HCT116 (cell line): ENCODE data around the gene TNIP1. TPM values are rescaled to one million over a fixed set of nuclear protein-coding genes. Genes with fewer than 3 reads are reported as not detected.

Experiments used
- ATAC-seq: fragments of 200-7000 bp; cut with Tn5 transposase; 2 replicates; pipeline ENCODE4 v1.9.1; 2020; ENCODE audit warnings: mild to moderate bottlenecking, moderate library complexity
- BruUV-seq: library from RNA; stranded (reverse); fragments of 400-500 nt; replicated peaks from 2 replicates; lab custom pipeline; 2021; lab: Mats Ljungman, UMichigan
- CTCF ChIA-PET: fragments of 300-600 bp; sonication (Branson Sonifier 250); formaldehyde crosslinking; loops from one replicate; lab custom pipeline; 2021; ENCODE audit warnings: antibody characterized with exemption; lab: Charles Lee
- POLR2A ChIA-PET: fragments of 300-600, 350-600 bp; sonication (Branson Sonifier 250); formaldehyde crosslinking; loops from one replicate; lab custom pipeline; 2021; ENCODE audit warnings: antibody characterized with exemption; lab: Charles Lee
- RAD21 ChIA-PET, 2 experiments: fragments of 300-600 bp; sonication (Branson Sonifier 250); formaldehyde crosslinking; loops; one replicate each; lab custom pipeline; 2023; ENCODE audit warnings: low total read pairs in 2 of 2; ENCODE audit not compliant: uncharacterized antibody in 2 of 2, unreplicated experiment in 2 of 2, low non-redundant PET in 1 of 2; lab: Charles Lee
- DNase-seq: peaks from one replicate; pipeline ENCODE4 v3.0.0-alpha.2; 2010; ENCODE audit warnings: low read depth, low spot score
- H2AFZ ChIP-seq: fragments of 200-600 bp; shearing (Covaris generic), sonication (generic); 2 replicates; pipeline ENCODE4 v1.6.1; 2017; ENCODE audit warnings: low read depth, mixed run types, mixed read lengths, antibody characterized with exemption, low read length; ENCODE audit not compliant: poor library complexity, severe bottlenecking
- H3K27ac ChIP-seq: 2 replicates; pipeline ENCODE4 v1.5.1; 2012; ENCODE audit warnings: low read depth, low read length
- H3K27me3 ChIP-seq: fragments of 200-600 bp; sonication (generic); 2 replicates; pipeline ENCODE4 v1.6.1; 2016; ENCODE audit warnings: mixed run types, low read length, mixed read lengths; ENCODE audit not compliant: insufficient read depth
- H3K36me3 ChIP-seq, 2 experiments: fragments of 200-500 bp in 1 of 2; fragments of 200-600 bp in 1 of 2; sonication (Bioruptor generic) in 1 of 2; sonication (generic) in 1 of 2; 2 replicates each; pipeline versions ENCODE4 v1.5.1 to v1.6.1; 2014 to 2016; ENCODE audit warnings: low read length in 2 of 2, inconsistent platforms in 1 of 2, mixed read lengths in 1 of 2, mixed run types in 1 of 2; ENCODE audit not compliant: insufficient read depth in 2 of 2, control insufficient read depth in 1 of 2
- H3K4me1 ChIP-seq, 2 experiments: fragments of 200-600 bp in 1 of 2; sonication (generic) in 1 of 2; 2 replicates each; pipeline versions ENCODE4 v1.5.1 to v1.6.1; 2012 to 2017; ENCODE audit warnings: low read length in 2 of 2, inconsistent platforms in 1 of 2, mild to moderate bottlenecking in 1 of 2, mixed read lengths in 1 of 2, mixed run types in 1 of 2, moderate library complexity in 1 of 2; ENCODE audit not compliant: insufficient read depth in 2 of 2, control insufficient read depth in 1 of 2
- H3K4me2 ChIP-seq: fragments of 200-600 bp; sonication (generic); 2 replicates; pipeline ENCODE4 v1.6.1; 2017; ENCODE audit warnings: mixed run types, low read length, mixed read lengths
- H3K4me3 ChIP-seq, 2 experiments: fragments of 200-600 bp in 1 of 2; sonication (generic) in 1 of 2; replicated peaks in 1 of 2; 2 replicates each; pipeline ENCODE4 v1.5.1; 2011 to 2016; ENCODE audit warnings: low read length in 2 of 2, control low read depth in 1 of 2, low read depth in 1 of 2, mild to moderate bottlenecking in 1 of 2, mixed read lengths in 1 of 2, mixed run types in 1 of 2
- H3K79me2 ChIP-seq: fragments of 200-600 bp; sonication (generic); 2 replicates; pipeline ENCODE4 v1.6.1; 2017; ENCODE audit warnings: mild to moderate bottlenecking, mixed run types, low read length, moderate library complexity, mixed read lengths; ENCODE audit not compliant: insufficient read depth
- H3K9ac ChIP-seq: fragments of 200-600 bp; sonication (generic); 2 replicates; pipeline ENCODE4 v1.6.1; 2016; ENCODE audit warnings: low read length, mixed read lengths
- H3K9me2 ChIP-seq: fragments of 200-600 bp; sonication (generic), shearing (Covaris generic); 2 replicates; pipeline ENCODE4 v1.6.1; 2017; ENCODE audit warnings: mixed run types, mild to moderate bottlenecking, moderate library complexity; ENCODE audit not compliant: insufficient read depth
- H3K9me3 ChIP-seq, 2 experiments: fragments of 200-500 bp in 1 of 2; fragments of 200-600 bp in 1 of 2; sonication (Bioruptor generic) in 1 of 2; sonication (generic) in 1 of 2; 2 replicates each; pipeline ENCODE4 v1.6.1; 2014 to 2017; ENCODE audit warnings: low read length in 2 of 2, mixed read lengths in 2 of 2, inconsistent platforms in 1 of 2, low read depth in 1 of 2, mild to moderate bottlenecking in 1 of 2, mixed run types in 1 of 2, moderate library complexity in 1 of 2; ENCODE audit not compliant: control insufficient read depth in 1 of 2, insufficient read depth in 1 of 2
- H4K20me1 ChIP-seq: fragments of 200-600 bp; sonication (generic), shearing (Covaris generic); 2 replicates; pipeline ENCODE4 v1.6.1; 2017; ENCODE audit warnings: mixed run types, mild to moderate bottlenecking, moderate library complexity; ENCODE audit not compliant: insufficient read depth
- EGR1 ChIP-seq: IDR thresholded peaks from 2 replicates; pipeline ENCODE4 v1.6.1; 2012; ENCODE audit warnings: low read depth
- ELF1 ChIP-seq: IDR thresholded peaks from 2 replicates; pipeline ENCODE4 v1.6.1; 2012; ENCODE audit warnings: low read depth, borderline replicate concordance
- EZH2 ChIP-seq: fragments of 200-600 bp; sonication (generic); IDR thresholded peaks from 2 replicates; pipeline ENCODE4 v1.6.1; 2017; ENCODE audit warnings: antibody characterized with exemption, mixed run types
- FOSL1 ChIP-seq: IDR thresholded peaks from 2 replicates; pipeline ENCODE4 v1.6.1; 2012; ENCODE audit warnings: low read depth
- JUND ChIP-seq: IDR thresholded peaks from 2 replicates; pipeline ENCODE4 v1.6.1; 2012
- RAD21 ChIP-seq: IDR thresholded peaks from 2 replicates; pipeline ENCODE4 v1.6.1; 2012; ENCODE audit warnings: low read depth, mild to moderate bottlenecking
- SP1 ChIP-seq: IDR thresholded peaks from 2 replicates; pipeline ENCODE4 v1.6.1; 2012; ENCODE audit warnings: low read depth
- SRF ChIP-seq: IDR thresholded peaks from 2 replicates; pipeline ENCODE4 v1.6.1; 2012; ENCODE audit warnings: low read depth
- TCF7L2 ChIP-seq: IDR thresholded peaks from 2 replicates; pipeline ENCODE4 v1.7.0; 2011; ENCODE audit warnings: borderline replicate concordance, inconsistent platforms; ENCODE audit not compliant: insufficient read depth, insufficient read length; ENCODE audit errors: extremely low read depth
- YY1 ChIP-seq: IDR thresholded peaks from 2 replicates; pipeline ENCODE4 v1.6.1; 2011; ENCODE audit warnings: low read length, low read depth, moderate library complexity, mild to moderate bottlenecking; ENCODE audit not compliant: insufficient replicate concordance; ENCODE audit errors: extremely low read depth
- intact Hi-C: fragments of 100-400 bp; cut with micrococcal nuclease; formaldehyde crosslinking; loops from 2 replicates; pipeline ENCODE4 v1.10.0; 2022
- total RNA-seq: library from RNA; stranded (reverse); gene quantifications from one replicate; pipeline ENCODE4 v1.2.1, GENCODE V29; 2021; ENCODE audit not compliant: unreplicated experiment
- TF ChIP-seq, protein P1 (sequence below): IDR thresholded peaks from 2 replicates; pipeline ENCODE4 v1.6.1; 2012
- TF ChIP-seq, protein P2 (sequence below): IDR thresholded peaks from 2 replicates; pipeline ENCODE4 v1.6.1; 2012; ENCODE audit warnings: low read depth
- TF ChIP-seq, protein P3 (sequence below), 3 experiments: fragments of 200-600 bp in 1 of 3; sonication (generic) in 1 of 3; IDR thresholded peaks in 2 of 3; conservative IDR thresholded peaks in 1 of 3; 2 replicates each; pipeline ENCODE4 v1.5.1; 2012 to 2017; ENCODE audit warnings: low read depth in 2 of 3, low read length in 2 of 3, antibody characterized with exemption in 1 of 3, borderline replicate concordance in 1 of 3, control low read depth in 1 of 3, mild to moderate bottlenecking in 1 of 3, mixed read lengths in 1 of 3, mixed run types in 1 of 3, moderate library complexity in 1 of 3; ENCODE audit not compliant: insufficient read depth in 1 of 3

Gene TNIP1
- total RNA-seq, 1 experiment from 2014 or later: 46.0 TPM

DNA sequence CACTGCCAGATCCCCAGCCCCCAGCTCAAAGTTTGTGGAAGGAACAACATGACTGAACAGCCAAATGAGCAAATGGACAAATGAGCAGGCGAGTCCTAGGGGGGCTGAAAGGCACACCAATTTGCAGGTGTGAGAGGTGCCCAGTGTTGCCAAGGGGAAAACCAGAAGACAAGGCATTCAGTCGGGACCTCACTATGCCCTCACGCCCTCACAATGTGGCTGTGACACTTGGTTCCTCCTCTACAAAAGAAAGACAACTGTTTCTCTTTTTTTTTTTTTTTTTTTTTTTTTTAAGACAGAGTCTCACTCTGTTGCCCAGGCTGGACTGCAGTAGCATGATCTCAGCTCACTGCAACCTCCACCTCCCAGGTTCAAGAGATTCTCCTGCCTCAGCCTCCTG lies 28.0 kb downstream of the TNIP1 start (continued):
- TF ChIP-seq RAD21: no peak
- TF ChIP-seq, protein P1, sequence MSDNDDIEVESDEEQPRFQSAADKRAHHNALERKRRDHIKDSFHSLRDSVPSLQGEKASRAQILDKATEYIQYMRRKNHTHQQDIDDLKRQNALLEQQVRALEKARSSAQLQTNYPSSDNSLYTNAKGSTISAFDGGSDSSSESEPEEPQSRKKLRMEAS: no peak
- no peak for TF ChIP-seq FOSL1
- no peak for TF ChIP-seq EZH2
- TF ChIP-seq ELF1: no peak
- no peak for TF ChIP-seq SP1

DNA sequence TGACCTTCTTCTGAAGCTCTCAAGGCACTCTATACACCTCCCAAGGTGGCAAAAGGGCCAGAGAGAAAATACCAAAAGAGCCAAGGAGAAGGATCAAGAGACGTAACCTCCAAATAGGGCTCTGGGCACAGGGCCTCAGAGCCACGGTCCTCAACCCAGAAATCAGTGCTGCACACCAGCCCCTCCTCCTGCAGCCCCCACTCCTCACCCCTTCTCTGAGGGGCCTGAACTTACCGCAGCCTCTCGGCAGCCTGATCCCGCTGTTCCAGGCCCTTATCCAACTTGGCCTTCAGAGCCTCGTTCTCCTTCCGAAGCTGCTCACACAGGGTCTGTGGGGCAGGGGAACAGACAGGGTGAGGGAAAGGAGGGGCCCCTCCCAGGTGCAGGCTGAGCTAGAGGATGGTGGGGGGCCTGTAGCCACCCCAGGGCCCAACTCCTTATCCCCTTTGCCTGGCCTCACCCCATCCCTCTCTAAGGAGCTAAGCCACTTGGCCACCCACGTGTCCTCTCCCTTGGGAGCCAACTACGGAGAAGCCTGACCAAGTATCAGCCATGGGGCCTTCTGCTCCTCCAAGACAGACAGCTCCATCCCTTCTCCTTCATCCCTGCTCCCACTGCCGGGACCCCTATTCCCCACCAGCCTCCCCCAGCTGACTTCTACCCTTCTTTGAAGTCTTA lies 28.8 kb downstream of the TNIP1 start:
- Histone ChIP-seq H3K9ac (no peak overlapping the region), H3K4me2 (no peak overlapping the region), H3K4me3 (no peak overlapping the region), H4K20me1 (no peaks in the 10 kb centered on the region), H3K9me3 (no peaks in the 10 kb centered on the region), H3K27ac (no peak overlapping the region), H3K4me1 (no peaks in the 10 kb centered on the region), H3K27me3 (no peaks in the 10 kb centered on the region), H2AFZ (no peak overlapping the region), H3K36me3 (peaks cover 0 to 3% of the 10 kb centered on the region in 2 experiments; a peak in 1 of 4 replicates), H3K79me2 (no peaks in the 10 kb centered on the region), H3K9me2 (no peaks in the 10 kb centered on the region)
- intact Hi-C loops: loop anchor here (1.0 to 2.0 kb wide), 4 partner anchors 63 to 187 kb away; partner anchors contain the start of gene ANXA6
- ChIA-PET POLR2A (interaction anchor here (0.9 to 1.0 kb wide), 2 partner anchors 13 to 64 kb away, joined by 3 read pairs; no protein-coding TSS in a partner anchor), RAD21 (interaction anchor here (0.8 to 1.7 kb wide), 4 partner anchors 50 to 172 kb away, joined by 3 to 16 read pairs (median 8); partner anchors contain the start of gene CCDC69 (in 1 of the 2)), CTCF (interaction anchor here (0.9 to 8.8 kb wide), 16 partner anchors 9 to 715 kb away, joined by 3 to 171 read pairs (median 5); no protein-coding TSS in a partner anchor)
- DNase-seq (no peak), ATAC-seq (peak; percentile 23; the same call in 1 of the 2 replicates)
- no TSS peak for BruUV-seq
- TF ChIP-seq FOSL1 (no peak), TCF7L2 (no peak), SRF (no peak), JUND (no peak), YY1 (no peak), RAD21 (no peak), EGR1 (no peak)
- TF ChIP-seq, protein P2, sequence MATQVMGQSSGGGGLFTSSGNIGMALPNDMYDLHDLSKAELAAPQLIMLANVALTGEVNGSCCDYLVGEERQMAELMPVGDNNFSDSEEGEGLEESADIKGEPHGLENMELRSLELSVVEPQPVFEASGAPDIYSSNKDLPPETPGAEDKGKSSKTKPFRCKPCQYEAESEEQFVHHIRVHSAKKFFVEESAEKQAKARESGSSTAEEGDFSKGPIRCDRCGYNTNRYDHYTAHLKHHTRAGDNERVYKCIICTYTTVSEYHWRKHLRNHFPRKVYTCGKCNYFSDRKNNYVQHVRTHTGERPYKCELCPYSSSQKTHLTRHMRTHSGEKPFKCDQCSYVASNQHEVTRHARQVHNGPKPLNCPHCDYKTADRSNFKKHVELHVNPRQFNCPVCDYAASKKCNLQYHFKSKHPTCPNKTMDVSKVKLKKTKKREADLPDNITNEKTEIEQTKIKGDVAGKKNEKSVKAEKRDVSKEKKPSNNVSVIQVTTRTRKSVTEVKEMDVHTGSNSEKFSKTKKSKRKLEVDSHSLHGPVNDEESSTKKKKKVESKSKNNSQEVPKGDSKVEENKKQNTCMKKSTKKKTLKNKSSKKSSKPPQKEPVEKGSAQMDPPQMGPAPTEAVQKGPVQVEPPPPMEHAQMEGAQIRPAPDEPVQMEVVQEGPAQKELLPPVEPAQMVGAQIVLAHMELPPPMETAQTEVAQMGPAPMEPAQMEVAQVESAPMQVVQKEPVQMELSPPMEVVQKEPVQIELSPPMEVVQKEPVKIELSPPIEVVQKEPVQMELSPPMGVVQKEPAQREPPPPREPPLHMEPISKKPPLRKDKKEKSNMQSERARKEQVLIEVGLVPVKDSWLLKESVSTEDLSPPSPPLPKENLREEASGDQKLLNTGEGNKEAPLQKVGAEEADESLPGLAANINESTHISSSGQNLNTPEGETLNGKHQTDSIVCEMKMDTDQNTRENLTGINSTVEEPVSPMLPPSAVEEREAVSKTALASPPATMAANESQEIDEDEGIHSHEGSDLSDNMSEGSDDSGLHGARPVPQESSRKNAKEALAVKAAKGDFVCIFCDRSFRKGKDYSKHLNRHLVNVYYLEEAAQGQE: no peak
- TF ChIP-seq, protein P3, sequence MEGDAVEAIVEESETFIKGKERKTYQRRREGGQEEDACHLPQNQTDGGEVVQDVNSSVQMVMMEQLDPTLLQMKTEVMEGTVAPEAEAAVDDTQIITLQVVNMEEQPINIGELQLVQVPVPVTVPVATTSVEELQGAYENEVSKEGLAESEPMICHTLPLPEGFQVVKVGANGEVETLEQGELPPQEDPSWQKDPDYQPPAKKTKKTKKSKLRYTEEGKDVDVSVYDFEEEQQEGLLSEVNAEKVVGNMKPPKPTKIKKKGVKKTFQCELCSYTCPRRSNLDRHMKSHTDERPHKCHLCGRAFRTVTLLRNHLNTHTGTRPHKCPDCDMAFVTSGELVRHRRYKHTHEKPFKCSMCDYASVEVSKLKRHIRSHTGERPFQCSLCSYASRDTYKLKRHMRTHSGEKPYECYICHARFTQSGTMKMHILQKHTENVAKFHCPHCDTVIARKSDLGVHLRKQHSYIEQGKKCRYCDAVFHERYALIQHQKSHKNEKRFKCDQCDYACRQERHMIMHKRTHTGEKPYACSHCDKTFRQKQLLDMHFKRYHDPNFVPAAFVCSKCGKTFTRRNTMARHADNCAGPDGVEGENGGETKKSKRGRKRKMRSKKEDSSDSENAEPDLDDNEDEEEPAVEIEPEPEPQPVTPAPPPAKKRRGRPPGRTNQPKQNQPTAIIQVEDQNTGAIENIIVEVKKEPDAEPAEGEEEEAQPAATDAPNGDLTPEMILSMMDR (IDR thresholded peaks at IDR 0.05 in 2 of 3, conservative IDR thresholded peaks at IDR 0.05 in 1 of 3; ENCODE audit: borderline replicate concordance in 1 of 3, insufficient read depth in 1 of 3, low read depth in 2 of 3, low read length in 2 of 3): no peak
